GM19025 (cell line): ENCODE results near the gene SH3RF3.

Experiments
- ATAC-seq: cut with Tn5 transposase; IDR thresholded peaks from one replicate; pipeline ENCODE4 v1.9.1; 2021; ENCODE audit warnings: mild to moderate bottlenecking, low read depth, moderate library complexity; ENCODE audit not compliant: unreplicated experiment

Gene SH3RF3

GRCh38 chr2:109256111-109256510 is 127.1 kb downstream of the SH3RF3 start:
- ATAC-seq, result no peak

GRCh38 chr2:109256921-109257320 is 127.9 kb downstream of the SH3RF3 start:
- no peak for ATAC-seq

GRCh38 chr2:109257653-109258052 is 128.6 kb downstream of the SH3RF3 start:
- ATAC-seq, result no peak

GRCh38 chr2:109258376-109258775 is 129.4 kb downstream of the SH3RF3 start:
- no peak for ATAC-seq

GRCh38 chr2:109258905-109259540 is 130.0 kb downstream of the SH3RF3 start:
- ATAC-seq, result no peak

- ATAC-seq, result no peak
Measured at GRCh38 chr2:109259671-109260070, 130.7 kb downstream of the SH3RF3 start.

- no peak for ATAC-seq
Measured at GRCh38 chr2:109260116-109260855, 131.3 kb downstream of the SH3RF3 start.

GRCh38 chr2:109260886-109261700 is 132.1 kb downstream of the SH3RF3 start:
- ATAC-seq, result no peak

- no peak for ATAC-seq
Measured at GRCh38 chr2:109261906-109262631, 133.1 kb downstream of the SH3RF3 start.

GRCh38 chr2:109264595-109265328 is 135.8 kb downstream of the SH3RF3 start:
- no peak for ATAC-seq

- ATAC-seq, result no peak
Measured at GRCh38 chr2:109265369-109265768, 136.4 kb downstream of the SH3RF3 start.

GRCh38 chr2:109265953-109266352 is 136.9 kb downstream of the SH3RF3 start:
- no peak for ATAC-seq

GRCh38 chr2:109266496-109266895 is 137.5 kb downstream of the SH3RF3 start:
- ATAC-seq, result no peak

GRCh38 chr2:109266998-109267854 is 138.2 kb downstream of the SH3RF3 start:
- ATAC-seq, result no peak

- no peak for ATAC-seq
Measured at GRCh38 chr2:109268916-109269315, 139.9 kb downstream of the SH3RF3 start.

- no peak for ATAC-seq
Measured at GRCh38 chr2:109269706-109270504, 140.9 kb downstream of the SH3RF3 start.

- no peak for ATAC-seq
Measured at GRCh38 chr2:109270505-109271312, 141.7 kb downstream of the SH3RF3 start.
